Lung (tissue), 13 donors: ENCODE data around the gene CAMKV. TPM values are rescaled to one million over a fixed set of nuclear protein-coding genes. Genes with fewer than 3 reads are reported as not detected.

Source experiments
- ATAC-seq: fragments of 200-7000 bp; cut with Tn5 transposase; one replicate; pipeline ENCODE4 v1.9.1; 2020; ENCODE audit warnings: moderate number of reproducible peaks; ENCODE audit not compliant: insufficient read depth, low FRiP score
- DNase-seq, 3 donors: peaks; one replicate each; pipeline ENCODE4 v3.0.0-alpha.2; 2013 to 2017
- H3K27ac ChIP-seq, 2 donors: one replicate each; pipeline ENCODE4 v1.5.1; 2013; ENCODE audit warnings: mild to moderate bottlenecking in 2 of 2, moderate library complexity in 2 of 2, control low read depth in 1 of 2, inconsistent platforms in 1 of 2, low read depth in 1 of 2, low read length in 1 of 2
- H3K27me3 ChIP-seq, 3 donors: one replicate each; pipeline ENCODE4 v1.5.1; 2013; ENCODE audit warnings: low read length in 2 of 3; ENCODE audit not compliant: control insufficient read depth in 3 of 3, insufficient read depth in 3 of 3
- H3K36me3 ChIP-seq, 4 donors: one replicate each; pipeline ENCODE4 v1.5.1; 2013; ENCODE audit warnings: low read length in 4 of 4, mild to moderate bottlenecking in 1 of 4, moderate library complexity in 1 of 4; ENCODE audit not compliant: control insufficient read depth in 4 of 4, insufficient read depth in 4 of 4
- H3K4me1 ChIP-seq, 5 donors: one replicate each; pipeline ENCODE4 v1.5.1; 2013; ENCODE audit warnings: low read length in 5 of 5, mild to moderate bottlenecking in 2 of 5, moderate library complexity in 1 of 5; ENCODE audit not compliant: control insufficient read depth in 5 of 5, insufficient read depth in 5 of 5
- H3K4me3 ChIP-seq: one replicate; pipeline ENCODE4 v1.5.1; 2013; ENCODE audit warnings: mild to moderate bottlenecking, control low read depth, moderate library complexity
- H3K9ac ChIP-seq, 2 donors: one replicate each; pipeline ENCODE4 v1.5.1; 2013; ENCODE audit warnings: low read length in 2 of 2, control low read depth in 1 of 2; ENCODE audit not compliant: insufficient read depth in 1 of 2
- H3K9me3 ChIP-seq, 4 donors: one replicate each; pipeline ENCODE4 v1.5.1; 2013; ENCODE audit warnings: low read length in 3 of 4, mild to moderate bottlenecking in 1 of 4, moderate library complexity in 1 of 4; ENCODE audit not compliant: control insufficient read depth in 4 of 4, insufficient read depth in 3 of 4
- WGBS, 2 donors: extraction: QIAGEN DNeasy Blood & Tissue Kit; methylation state at CpG; one replicate each; pipeline ENCODE4 v1.1.7; 2013; 5-methylcytosine and 5-hydroxymethylcytosine counted together
- polyA plus RNA-seq, 2 donors: library from polyadenylated mRNA; stranded (reverse); fragments of 200-250 nt; gene quantifications; one replicate each; pipeline ENCODE4 v1.2.1, GENCODE V29; 2013
- small RNA-seq: library from RNA; depleted of rRNA; stranded (forward); fragments of <200 nt; gene quantifications from one replicate; pipeline ENCODE3, GENCODE V24; 2014; ENCODE audit warnings: low replicate concordance
- total RNA-seq, 2 donors: library from RNA; depleted of rRNA in 1 of 2; stranded (reverse); fragments of >200 nt in 1 of 2; gene quantifications; one replicate each; pipeline ENCODE4 v1.2.1, GENCODE V29; 2014 to 2021
- TF ChIP-seq, protein P1 (sequence below): IDR thresholded peaks from 2 replicates; pipeline ENCODE4 v1.5.1; 2012; ENCODE audit warnings: mild to moderate bottlenecking; ENCODE audit errors: control extremely low read depth, extremely low read depth
- donor health status: control.
- donor health status: control.
- donor health status: Bipolar disorder and iron deficiency.
- donor health status: healthy.
- donor health status: DM: yes; HTN: yes; CAD: no.

CAMKV gene
- total and polyA plus RNA-seq, 4 donors, result 0.34 TPM; not detected in 3

DNA sequence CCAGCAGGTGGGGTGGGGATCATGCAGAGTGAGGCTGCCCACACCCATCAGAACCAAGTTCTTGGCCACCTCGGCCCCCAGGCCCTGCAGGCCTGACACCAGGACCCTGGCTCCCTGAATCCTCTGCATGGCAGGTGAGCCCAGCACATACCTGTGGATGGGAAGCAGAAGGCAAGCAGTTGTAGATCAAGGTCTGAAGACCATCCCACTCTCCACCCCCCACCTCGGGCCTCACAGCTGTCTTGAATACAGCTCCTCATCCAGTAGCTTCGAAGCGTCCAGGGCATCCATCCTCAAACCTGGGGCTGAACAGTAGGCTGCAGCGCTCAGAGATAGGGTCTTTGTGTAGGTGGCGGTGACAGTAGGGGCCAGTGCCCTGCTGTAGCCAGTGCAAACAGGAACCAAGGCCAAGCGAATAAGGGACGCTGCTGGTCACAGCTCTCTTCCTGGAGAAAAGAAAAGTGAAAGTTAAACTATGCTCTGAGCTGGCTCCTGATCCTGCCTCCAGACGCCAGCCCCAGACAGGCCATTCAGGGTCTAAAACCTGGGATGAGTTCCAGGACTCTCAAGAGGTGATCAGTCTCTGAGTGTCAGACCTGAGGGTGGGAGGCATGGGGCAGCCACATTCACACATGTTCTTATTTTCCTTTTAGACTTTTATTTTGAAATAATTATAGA lies 56.1 kb downstream of the CAMKV start, which contains the start of gene UBA7:
UBA7 (minus strand) TSS at position 457 of the 678 bp plus-strand sequence; CDS start at position 291, 166 bp downstream.
- H3K27ac ChIP-seq, result peak within 1 kb of the TSS; percentile 39 to 96
- peak; percentile 78 to 95 (median 89) for DNase-seq
- TF ChIP-seq, protein P1, sequence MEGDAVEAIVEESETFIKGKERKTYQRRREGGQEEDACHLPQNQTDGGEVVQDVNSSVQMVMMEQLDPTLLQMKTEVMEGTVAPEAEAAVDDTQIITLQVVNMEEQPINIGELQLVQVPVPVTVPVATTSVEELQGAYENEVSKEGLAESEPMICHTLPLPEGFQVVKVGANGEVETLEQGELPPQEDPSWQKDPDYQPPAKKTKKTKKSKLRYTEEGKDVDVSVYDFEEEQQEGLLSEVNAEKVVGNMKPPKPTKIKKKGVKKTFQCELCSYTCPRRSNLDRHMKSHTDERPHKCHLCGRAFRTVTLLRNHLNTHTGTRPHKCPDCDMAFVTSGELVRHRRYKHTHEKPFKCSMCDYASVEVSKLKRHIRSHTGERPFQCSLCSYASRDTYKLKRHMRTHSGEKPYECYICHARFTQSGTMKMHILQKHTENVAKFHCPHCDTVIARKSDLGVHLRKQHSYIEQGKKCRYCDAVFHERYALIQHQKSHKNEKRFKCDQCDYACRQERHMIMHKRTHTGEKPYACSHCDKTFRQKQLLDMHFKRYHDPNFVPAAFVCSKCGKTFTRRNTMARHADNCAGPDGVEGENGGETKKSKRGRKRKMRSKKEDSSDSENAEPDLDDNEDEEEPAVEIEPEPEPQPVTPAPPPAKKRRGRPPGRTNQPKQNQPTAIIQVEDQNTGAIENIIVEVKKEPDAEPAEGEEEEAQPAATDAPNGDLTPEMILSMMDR, result no peak
- no peaks in the 10 kb centered on the region for H3K9me3 ChIP-seq
- WGBS, 2 donors, result 8 to 10% methylated on average over 9 of the region's 9 CpGs
- H3K36me3 ChIP-seq, result peaks cover 0 to 28% (median 25%) of the 10 kb centered on the region in 4 donors
- peak; percentile 89 for ATAC-seq
- H3K9ac ChIP-seq, result peak within 1 kb of the TSS; percentile 39 to 86
- no peaks in the 10 kb centered on the region for H3K27me3 ChIP-seq
- peak within 1 kb of the TSS; percentile 58 for H3K4me3 ChIP-seq
- H3K4me1 ChIP-seq, result peaks cover 0 to 30% (median 17%) of the 10 kb centered on the region in 5 donors

GRCh38 chr3:49812916-49813496 lies 56.7 kb downstream of the CAMKV start:
- ATAC-seq, result peak; percentile 39
- Histone ChIP-seq H3K27ac (peak overlapping the region in 1 of 2 donors; percentile 96), H3K4me1 (peaks cover 0 to 36% (median 23%) of the 10 kb centered on the region in 5 donors), H3K4me3 (peak overlapping the region; percentile 58), H3K9ac (peak overlapping the region; percentile 39 to 86), H3K9me3 (no peaks in the 10 kb centered on the region), H3K27me3 (no peaks in the 10 kb centered on the region), H3K36me3 (peaks cover 0 to 28% (median 25%) of the 10 kb centered on the region in 4 donors)
- whole genome bisulfite sequencing, 2 donors, result 17 to 42% methylated on average over 9 of the region's 9 CpGs
- DNase-seq, result peak in 1 of 3 donors; percentile 36
- TF ChIP-seq, protein P1, result no peak

Small RNA genes lying within 50 kb of the gene (small RNA-seq; reads per million reads assigned to genes)
- gene RN7SL217P, result not detected

Other genes starting within 250 kb of the CAMKV start
- gene APEH, start 195.6 kb downstream of the CAMKV start, total RNA-seq, result 100 to 1,000 TPM in 1 of 2 donors, 10 to 100 TPM in 1; 58.4 to 119 TPM
- gene APEH, start 195.6 kb downstream of the CAMKV start, polyA plus RNA-seq, result 10 to 100 TPM; 25.2 to 80.0 TPM
- 10 to 100 TPM; 13.3 to 21.1 TPM for gene MST1, start 180.4 kb downstream of the CAMKV start, total RNA-seq
- 10 to 100 TPM in 1 of 2 donors, 1 to 10 TPM in 1; 8.3 to 27.0 TPM for gene MST1, start 180.4 kb downstream of the CAMKV start, polyA plus RNA-seq
- 10 to 100 TPM; 23.5 to 45.0 TPM for gene RNF123, start 180.3 kb downstream of the CAMKV start, total RNA-seq
- gene RNF123, start 180.3 kb downstream of the CAMKV start, polyA plus RNA-seq, result 10 to 100 TPM; 22.2 to 22.6 TPM
- gene AMIGO3, start 150.2 kb downstream of the CAMKV start, total RNA-seq, result under 1 TPM in 1 of 2 donors, not detected in 1; 0.25 TPM
- gene AMIGO3, start 150.2 kb downstream of the CAMKV start, polyA plus RNA-seq, result under 1 TPM; 0.51 to 0.63 TPM
- gene GMPPB, start 146.0 kb downstream of the CAMKV start, total RNA-seq, result 10 to 100 TPM; 10.8 to 81.2 TPM
- 10 to 100 TPM; 27.5 to 64.8 TPM for gene GMPPB, start 146.0 kb downstream of the CAMKV start, polyA plus RNA-seq
- 10 to 100 TPM; 38.7 to 54.9 TPM for gene IP6K1, start 83.4 kb downstream of the CAMKV start, total RNA-seq
- gene IP6K1, start 83.4 kb downstream of the CAMKV start, polyA plus RNA-seq, result 10 to 100 TPM; 16.1 to 26.3 TPM
- 10 to 100 TPM in 1 of 2 donors, 1 to 10 TPM in 1; 7.8 to 27.0 TPM for gene CDHR4, start 70.0 kb downstream of the CAMKV start, total RNA-seq
- 1 to 10 TPM; 6.3 to 9.8 TPM for gene CDHR4, start 70.0 kb downstream of the CAMKV start, polyA plus RNA-seq
- gene INKA1, start 66.6 kb downstream of the CAMKV start, total RNA-seq, result 1 to 10 TPM; 6.1 to 7.1 TPM
- gene INKA1, start 66.6 kb downstream of the CAMKV start, polyA plus RNA-seq, result 10 to 100 TPM in 1 of 2 donors, 1 to 10 TPM in 1; 6.8 to 10.8 TPM
- 100 to 1,000 TPM in 1 of 2 donors, 10 to 100 TPM in 1; 79.4 to 112 TPM for gene UBA7, start 56.0 kb downstream of the CAMKV start, total RNA-seq
- gene UBA7, start 56.0 kb downstream of the CAMKV start, polyA plus RNA-seq, result 10 to 100 TPM; 53.0 to 72.4 TPM
- gene TRAIP, start 13.3 kb downstream of the CAMKV start, total RNA-seq, result 1 to 10 TPM; 2.7 to 3.2 TPM
- 1 to 10 TPM; 1.8 to 2.1 TPM for gene TRAIP, start 13.3 kb downstream of the CAMKV start, polyA plus RNA-seq
- gene MST1R, start 34.0 kb upstream of the CAMKV start, total RNA-seq, result 10 to 100 TPM in 1 of 2 donors, 1 to 10 TPM in 1; 5.6 to 54.8 TPM
- gene MST1R, start 34.0 kb upstream of the CAMKV start, polyA plus RNA-seq, result 10 to 100 TPM; 18.6 to 38.8 TPM
- 10 to 100 TPM in 1 of 2 donors, 1 to 10 TPM in 1; 7.0 to 12.3 TPM for gene MON1A, start 59.9 kb upstream of the CAMKV start, total RNA-seq
- gene MON1A, start 59.9 kb upstream of the CAMKV start, polyA plus RNA-seq, result 10 to 100 TPM in 1 of 2 donors, 1 to 10 TPM in 1; 8.5 to 10.3 TPM
- gene RBM6, start 70.2 kb upstream of the CAMKV start, total RNA-seq, result 100 to 1,000 TPM in 1 of 2 donors, 10 to 100 TPM in 1; 70.4 to 126 TPM
- gene RBM6, start 70.2 kb upstream of the CAMKV start, polyA plus RNA-seq, result 10 to 100 TPM; 42.1 to 88.9 TPM
- 100 to 1,000 TPM; 115 to 380 TPM for gene RBM5, start 219.0 kb upstream of the CAMKV start, total RNA-seq
- 10 to 100 TPM; 71.4 to 74.3 TPM for gene RBM5, start 219.0 kb upstream of the CAMKV start, polyA plus RNA-seq